ENCODE results near the gene CNOT4. TPM values are rescaled to one million over a fixed set of nuclear protein-coding genes. Genes with fewer than 3 reads are reported as not detected.
A peak's percentile ranks its signal among the peaks of the same experiment; 100 is the strongest.

The CNOT4 gene
- total RNA-seq (2014; rRNA removed; shearing (Covaris generic)) = 27.7 and 34.3 TPM in 2 replicates

- H3K27me3 ChIP-seq = no peaks in the 10 kb centered on the region
- no peaks in the 10 kb centered on the region for H3K9me3 ChIP-seq (replicated peaks)
- no peaks in the 10 kb centered on the region; the same call in 1 of the 2 replicates for H3K36me3 ChIP-seq
- peak within 1 kb of the TSS; percentile 89 for H3K4me3 ChIP-seq
- peak; percentile 97 for DNase-seq
- H3K27ac ChIP-seq = peak within 1 kb of the TSS; percentile 81
- peaks cover 7% of the 10 kb centered on the region; the same call in 1 of the 2 replicates for H3K4me1 ChIP-seq
Observed at GRCh38 chr7:135509839-135510591, at the start of gene CNOT4. CNOT4 (minus strand) TSS chr7:135510102; CDS start chr7:135438331, 71,771 bp downstream.

- DNase-seq = no peak
- Histone ChIP-seq H3K36me3 (peaks cover 9% of the 10 kb centered on the region; the same call in 1 of the 2 replicates), H3K27ac (peak overlapping the region; percentile 97), H3K4me3 (peak overlapping the region; percentile 79), H3K4me1 (no peaks in the 10 kb centered on the region), H3K27me3 (no peaks in the 10 kb centered on the region), H3K9me3 (replicated peaks) (no peaks in the 10 kb centered on the region)
Observed at GRCh38 chr7:135558881-135559280, 49.0 kb upstream of the CNOT4 start.

- Histone ChIP-seq H3K9me3 (replicated peaks) (no peaks in the 10 kb centered on the region), H3K4me3 (peak overlapping the region; percentile 79), H3K27ac (peak overlapping the region; percentile 97), H3K36me3 (0 out of 2 replicates have a peak, but pooled peaks cover 5% of the 10 kb centered on the region), H3K27me3 (no peaks in the 10 kb centered on the region), H3K4me1 (no peaks in the 10 kb centered on the region)
- peak; percentile 74 to 87 for DNase-seq
Observed at GRCh38 chr7:135558337-135558767, 48.5 kb upstream of the CNOT4 start.

DNA sequence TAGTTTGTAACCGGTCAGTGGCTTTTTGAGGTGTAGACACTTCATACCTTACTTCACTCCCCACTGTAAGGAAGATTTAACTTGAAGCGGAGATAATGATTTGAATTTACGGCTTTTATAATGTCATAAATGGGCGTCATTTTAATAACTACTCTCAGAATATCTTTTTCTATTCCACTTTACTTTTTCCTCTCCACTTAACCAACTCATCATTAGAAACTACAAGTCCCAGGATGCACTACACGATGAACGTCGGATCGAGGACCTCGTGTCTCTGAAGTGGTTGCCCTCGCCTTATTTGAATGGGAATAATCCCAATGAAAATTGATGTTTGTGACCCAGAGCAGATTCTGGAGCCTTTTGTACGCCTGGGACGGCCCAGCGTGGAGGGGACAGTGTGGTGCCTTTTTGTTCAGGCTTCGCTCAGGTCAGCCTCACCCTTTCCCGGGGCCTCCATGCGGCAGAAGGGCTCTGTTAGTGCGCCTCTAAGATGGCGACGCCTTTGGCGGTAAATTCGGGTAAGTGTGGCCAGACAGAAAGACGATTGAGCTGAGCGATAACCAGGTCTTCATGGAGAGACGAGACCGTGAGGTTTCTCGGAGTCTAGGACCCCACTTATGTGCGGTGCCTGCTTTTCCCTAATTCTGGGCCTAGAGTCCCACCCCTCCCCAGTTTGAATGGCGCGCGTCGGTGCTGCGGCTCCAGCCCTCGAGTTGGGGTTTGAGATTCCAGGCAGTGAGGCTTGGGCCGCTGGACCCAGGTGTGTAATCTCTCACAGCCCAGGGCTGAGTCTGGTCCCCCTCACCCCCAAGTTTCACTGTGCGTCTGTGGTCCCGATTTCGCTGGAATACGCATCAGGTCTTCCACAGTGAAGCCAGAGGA, 47.8 kb upstream of the CNOT4 start, which contains the start of gene NUP205:
Gene NUP205, plus strand, starts transcription at position 463 of the 882 bp plus-strand sequence. Its CDS starts 28 bp downstream, at position 491.
- no peaks in the 10 kb centered on the region for H3K4me1 ChIP-seq
- no peaks in the 10 kb centered on the region for H3K27me3 ChIP-seq
- peak; percentile 84 to 91 for DNase-seq
- H3K4me3 ChIP-seq = peak within 1 kb of the TSS; percentile 79
- H3K36me3 ChIP-seq = 0 out of 2 replicates have a peak, but pooled peaks cover 5% of the 10 kb centered on the region
- H3K9me3 ChIP-seq (replicated peaks) = no peaks in the 10 kb centered on the region
- peak within 1 kb of the TSS; percentile 97 for H3K27ac ChIP-seq

DNA sequence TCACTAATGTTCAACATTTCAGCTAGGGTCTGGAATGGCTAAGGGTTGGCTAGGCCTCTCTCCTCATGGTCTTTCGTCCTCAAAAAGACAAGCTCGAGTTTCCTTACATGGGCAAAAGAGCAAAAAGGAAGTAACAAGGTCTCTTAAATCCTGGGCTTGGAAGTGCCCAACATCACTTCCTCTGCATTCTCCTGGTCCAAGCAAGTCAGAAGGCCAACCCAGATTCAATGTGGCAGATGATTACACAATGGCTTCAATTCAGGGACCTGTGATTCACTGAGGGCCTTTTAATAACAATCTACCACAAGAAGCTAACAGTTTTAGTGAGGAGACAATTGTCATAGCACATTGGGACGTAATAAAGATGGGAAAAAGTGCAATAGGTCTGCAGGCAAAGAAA, 43.4 kb upstream of the CNOT4 start:
- H3K36me3 ChIP-seq = no peaks in the 10 kb centered on the region

GRCh38 chr7:135552148-135552547, 42.2 kb upstream of the CNOT4 start:
- no peak overlapping the region for H3K4me3 ChIP-seq
- no peak for DNase-seq

More for the DNA sequence above, 43.4 kb upstream of the CNOT4 start:
- Histone ChIP-seq H3K4me3 (no peak overlapping the region), H3K27ac (no peak overlapping the region), H3K27me3 (no peaks in the 10 kb centered on the region), H3K4me1 (no peaks in the 10 kb centered on the region), H3K9me3 (replicated peaks) (no peaks in the 10 kb centered on the region)
- no peak for DNase-seq

GRCh38 chr7:135550196-135550595, 40.3 kb upstream of the CNOT4 start:
- DNase-seq = no peak
- H3K9me3 ChIP-seq (replicated peaks) = no peaks in the 10 kb centered on the region

More at GRCh38 chr7:135552148-135552547, 42.2 kb upstream of the CNOT4 start:
- H3K27me3 ChIP-seq = no peaks in the 10 kb centered on the region
- H3K9me3 ChIP-seq (replicated peaks) = no peaks in the 10 kb centered on the region
- no peak overlapping the region for H3K27ac ChIP-seq
- no peaks in the 10 kb centered on the region for H3K36me3 ChIP-seq
- no peaks in the 10 kb centered on the region for H3K4me1 ChIP-seq

GRCh38 chr7:135541029-135541428, 31.1 kb upstream of the CNOT4 start:
- H3K4me1 ChIP-seq = no peaks in the 10 kb centered on the region
- H3K4me3 ChIP-seq = no peak overlapping the region
- no peaks in the 10 kb centered on the region for H3K36me3 ChIP-seq
- H3K9me3 ChIP-seq (replicated peaks) = no peaks in the 10 kb centered on the region
- H3K27me3 ChIP-seq = no peaks in the 10 kb centered on the region
- no peak overlapping the region for H3K27ac ChIP-seq
- no peak for DNase-seq

More at GRCh38 chr7:135550196-135550595, 40.3 kb upstream of the CNOT4 start:
- Histone ChIP-seq H3K27me3 (no peaks in the 10 kb centered on the region), H3K36me3 (no peaks in the 10 kb centered on the region), H3K4me1 (no peaks in the 10 kb centered on the region), H3K4me3 (no peak overlapping the region), H3K27ac (no peak overlapping the region)

DNA sequence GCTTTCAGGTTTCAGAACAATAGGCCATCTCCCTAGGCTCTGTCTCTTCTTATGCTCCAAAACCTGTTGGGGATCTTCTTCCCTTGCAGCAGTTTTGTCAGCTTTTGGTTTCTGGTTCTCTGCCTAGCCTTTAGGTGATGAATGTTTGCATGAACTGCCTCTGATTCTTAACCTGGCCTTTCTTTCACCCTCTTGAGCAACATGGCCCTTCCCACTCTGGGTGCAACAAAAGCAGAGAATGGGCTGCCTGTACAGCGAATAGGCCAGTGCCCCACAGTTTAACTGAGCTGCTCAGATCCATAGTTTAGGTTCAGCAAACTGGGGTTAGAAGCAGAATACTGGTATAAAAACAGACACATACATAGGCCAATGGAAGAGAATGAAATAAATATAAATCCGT, 29.7 kb upstream of the CNOT4 start:
- H3K4me1 ChIP-seq = no peaks in the 10 kb centered on the region
- no peak overlapping the region for H3K27ac ChIP-seq
- DNase-seq = no peak
- H3K36me3 ChIP-seq = no peaks in the 10 kb centered on the region
- no peaks in the 10 kb centered on the region for H3K27me3 ChIP-seq
- no peaks in the 10 kb centered on the region for H3K9me3 ChIP-seq (replicated peaks)
- H3K4me3 ChIP-seq = no peak overlapping the region

DNA sequence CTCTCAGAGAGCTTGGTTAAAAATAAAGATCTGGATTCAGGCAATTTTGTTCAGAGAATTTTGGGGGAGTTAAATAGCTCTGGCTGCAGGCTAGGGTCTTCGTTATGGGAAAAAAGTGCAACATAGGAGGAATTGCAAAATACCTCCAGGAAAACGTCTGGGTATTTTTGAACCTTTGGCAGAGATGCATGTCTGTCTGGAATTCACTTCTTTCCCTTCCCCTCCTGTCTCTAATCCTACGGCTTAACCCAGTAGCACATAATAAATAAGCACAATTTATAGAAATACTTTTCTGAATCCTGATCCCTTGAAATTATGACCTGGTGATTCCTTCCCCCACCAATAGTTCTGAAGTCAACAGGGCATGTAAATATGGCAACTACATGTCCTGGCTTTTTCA, 28.5 kb upstream of the CNOT4 start:
- no peaks in the 10 kb centered on the region for H3K27me3 ChIP-seq
- no peak overlapping the region for H3K4me3 ChIP-seq
- H3K27ac ChIP-seq = no peak overlapping the region
- H3K4me1 ChIP-seq = no peaks in the 10 kb centered on the region
- no peak for DNase-seq
- H3K9me3 ChIP-seq (replicated peaks) = no peaks in the 10 kb centered on the region
- H3K36me3 ChIP-seq = no peaks in the 10 kb centered on the region

DNA sequence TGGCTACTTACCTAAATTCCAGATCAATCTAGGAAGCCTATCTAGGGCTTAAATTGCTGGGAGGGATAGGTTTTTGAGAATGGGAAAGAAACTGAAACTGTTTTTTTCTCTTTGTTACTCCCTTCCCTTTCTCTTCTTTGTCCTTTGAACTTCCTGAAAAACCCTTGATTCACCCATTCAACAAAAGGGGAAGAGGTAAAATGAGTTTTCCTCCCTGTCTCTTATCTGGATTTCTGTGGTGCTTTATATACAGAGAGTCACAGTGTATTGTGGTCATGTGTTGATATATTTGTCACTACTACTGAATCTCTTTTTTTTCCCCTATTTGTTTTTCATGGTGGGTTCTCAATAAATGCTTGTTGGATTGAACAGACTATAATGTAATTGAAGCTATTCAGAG, 28.0 kb upstream of the CNOT4 start:
- no peaks in the 10 kb centered on the region for H3K36me3 ChIP-seq
- no peaks in the 10 kb centered on the region for H3K4me1 ChIP-seq
- DNase-seq = no peak
- H3K4me3 ChIP-seq = no peak overlapping the region
- no peaks in the 10 kb centered on the region for H3K9me3 ChIP-seq (replicated peaks)
- no peak overlapping the region for H3K27ac ChIP-seq
- H3K27me3 ChIP-seq = no peaks in the 10 kb centered on the region

- Histone ChIP-seq H3K36me3 (no peaks in the 10 kb centered on the region), H3K4me1 (no peaks in the 10 kb centered on the region), H3K27me3 (no peaks in the 10 kb centered on the region), H3K9me3 (replicated peaks) (no peaks in the 10 kb centered on the region), H3K27ac (no peak overlapping the region), H3K4me3 (no peak overlapping the region)
- no peak for DNase-seq
Observed at GRCh38 chr7:135537453-135537852, 27.6 kb upstream of the CNOT4 start.

- Histone ChIP-seq H3K27me3 (no peaks in the 10 kb centered on the region), H3K27ac (no peak overlapping the region), H3K4me1 (no peaks in the 10 kb centered on the region), H3K36me3 (no peaks in the 10 kb centered on the region), H3K9me3 (replicated peaks) (no peaks in the 10 kb centered on the region), H3K4me3 (no peak overlapping the region)
- DNase-seq = peak in 1 of 2 experiments; percentile 10
Observed at GRCh38 chr7:135536150-135536549, 26.2 kb upstream of the CNOT4 start.

GRCh38 chr7:135527025-135527424, 17.1 kb upstream of the CNOT4 start:
- H3K4me3 ChIP-seq = no peak overlapping the region
- H3K9me3 ChIP-seq (replicated peaks) = no peaks in the 10 kb centered on the region; the same call in 1 of the 2 replicates
- H3K36me3 ChIP-seq = no peaks in the 10 kb centered on the region
- H3K4me1 ChIP-seq = no peaks in the 10 kb centered on the region
- H3K27me3 ChIP-seq = peaks cover 3% of the 10 kb centered on the region; the same call in 1 of the 2 replicates
- no peak for DNase-seq
- H3K27ac ChIP-seq = no peak overlapping the region

DNA sequence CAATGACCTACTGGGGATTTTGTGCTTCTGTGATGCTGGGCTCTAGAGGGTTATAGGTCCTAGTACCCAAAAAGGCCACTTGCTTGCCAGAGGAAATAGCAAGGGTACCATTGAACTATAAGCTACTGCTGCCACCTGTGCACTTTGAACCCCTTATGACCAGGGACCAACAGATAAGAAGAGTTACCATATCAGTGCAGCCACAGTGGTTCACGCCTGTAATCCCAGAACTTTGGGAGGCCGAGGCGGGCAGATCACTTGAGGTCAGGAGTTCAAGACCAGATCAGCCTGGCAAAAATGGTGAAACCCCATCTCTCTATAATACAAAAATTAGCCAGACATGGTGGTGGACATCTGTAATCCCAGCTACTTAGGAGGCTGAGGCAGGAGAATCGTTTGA, 15.5 kb upstream of the CNOT4 start:
- Histone ChIP-seq H3K4me1 (no peaks in the 10 kb centered on the region), H3K4me3 (no peak overlapping the region), H3K27me3 (peaks cover 3% of the 10 kb centered on the region; the same call in 1 of the 2 replicates), H3K9me3 (replicated peaks) (no peaks in the 10 kb centered on the region; the same call in 1 of the 2 replicates), H3K27ac (no peak overlapping the region), H3K36me3 (no peaks in the 10 kb centered on the region)
- DNase-seq = no peak

All from SJCRH30 (cell line).